GM12891 (cell line): ENCODE data around the gene CAV2.
"Not testable (repeated sequence)": the region's sequence is repeated elsewhere in the genome, so short reads cannot be mapped to it uniquely, and the experiment has no call there.

Experiments used
- DNase-seq: peaks from one replicate; pipeline ENCODE4 v3.0.0; 2011; ENCODE audit warnings: low spot score; ENCODE audit not compliant: insufficient read length
- FAIRE-seq: peaks from 2 replicates; lab custom pipeline; 2011; peaks lifted over from hg19 to GRCh38; lab: Jason Lieb, UNC
- PAX5 ChIP-seq: IDR thresholded peaks from 2 replicates; pipeline ENCODE4 v1.6.1; 2011; ENCODE audit warnings: low read length, moderate library complexity, mild to moderate bottlenecking; ENCODE audit not compliant: insufficient read depth, severe bottlenecking
- POLR2A ChIP-seq: IDR thresholded peaks from 2 replicates; pipeline ENCODE4 v1.6.1; 2011; ENCODE audit warnings: low read depth, low read length, control low read depth
- POLR2AphosphoS5 ChIP-seq: IDR thresholded peaks from 2 replicates; pipeline ENCODE4 v1.6.1; 2011; ENCODE audit warnings: low read depth, low read length, control low read depth
- POU2F2 ChIP-seq: IDR thresholded peaks from 2 replicates; pipeline ENCODE4 v1.6.1; 2011; ENCODE audit warnings: low read depth, mild to moderate bottlenecking, control low read depth, low read length, moderate library complexity
- SPI1 ChIP-seq: IDR thresholded peaks from 2 replicates; pipeline ENCODE4 v1.6.1; 2011; ENCODE audit warnings: low read depth, low read length, control low read depth
- TAF1 ChIP-seq: IDR thresholded peaks from 2 replicates; pipeline ENCODE4 v1.6.1; 2011; ENCODE audit warnings: low read depth, low read length, control low read depth

The CAV2 gene

GRCh38 chr7:116468534-116468933 is 31.0 kb upstream of the CAV2 start:
- TF ChIP-seq POU2F2 = no peak
- TF ChIP-seq PAX5 = no peak
- no peak for TF ChIP-seq POLR2A
- TF ChIP-seq POLR2AphosphoS5 = no peak
- no peak for TF ChIP-seq TAF1
- TF ChIP-seq SPI1 = no peak
- FAIRE-seq = no peak
- DNase-seq = no peak

GRCh38 chr7:116477625-116478024 is 21.9 kb upstream of the CAV2 start:
- FAIRE-seq (no peak), DNase-seq (no peak)
- TF ChIP-seq PAX5 = no peak
- TF ChIP-seq POU2F2 = no peak
- TF ChIP-seq SPI1 = no peak
- TF ChIP-seq TAF1 = no peak

- DNase-seq (no peak), FAIRE-seq (no peak)
- no peak for TF ChIP-seq TAF1
- no peak for TF ChIP-seq SPI1
- no peak for TF ChIP-seq POU2F2
- no peak for TF ChIP-seq POLR2AphosphoS5
- no peak for TF ChIP-seq PAX5
- TF ChIP-seq POLR2A = no peak
These were observed 20.7 kb upstream of the CAV2 start for GRCh38 chr7:116478834-116479233.

GRCh38 chr7:116483271-116483942 is 16.1 kb upstream of the CAV2 start:
- DNase-seq = no peak
- no peak for FAIRE-seq
- TF ChIP-seq TAF1 = no peak
- no peak for TF ChIP-seq POLR2AphosphoS5
- no peak for TF ChIP-seq POU2F2
- no peak for TF ChIP-seq SPI1
- TF ChIP-seq PAX5 = no peak
- no peak for TF ChIP-seq POLR2A

GRCh38 chr7:116484389-116484788 is 15.1 kb upstream of the CAV2 start:
- FAIRE-seq, DNase-seq: not testable (repeated sequence)

- FAIRE-seq (no peak), DNase-seq (no peak)
- TF ChIP-seq PAX5 = no peak
- no peak for TF ChIP-seq POLR2AphosphoS5
- TF ChIP-seq TAF1 = no peak
- TF ChIP-seq POU2F2 = no peak
- no peak for TF ChIP-seq POLR2A
- no peak for TF ChIP-seq SPI1
These were observed 11.5 kb upstream of the CAV2 start for GRCh38 chr7:116487907-116488521.

- DNase-seq (no peak), FAIRE-seq (no peak)
- TF ChIP-seq PAX5 (no peak), SPI1 (no peak), POU2F2 (no peak), POLR2A (no peak), TAF1 (no peak), POLR2AphosphoS5 (no peak)
These were observed 9.2 kb upstream of the CAV2 start for GRCh38 chr7:116490351-116490750.

GRCh38 chr7:116491887-116492653 is 7.5 kb upstream of the CAV2 start:
- DNase-seq (no peak), FAIRE-seq (no peak)
- TF ChIP-seq POLR2A (no peak), SPI1 (no peak), POU2F2 (no peak), POLR2AphosphoS5 (no peak), TAF1 (no peak), PAX5 (no peak)

- DNase-seq = no peak
- FAIRE-seq = no peak
- TF ChIP-seq POLR2A (no peak), PAX5 (no peak), POLR2AphosphoS5 (no peak), POU2F2 (no peak), SPI1 (no peak)
These were observed 6.9 kb upstream of the CAV2 start for GRCh38 chr7:116492654-116493109.
